ENCODE measurements around the gene ATP5F1E. TPM values are rescaled to one million over a fixed set of nuclear protein-coding genes. Genes with fewer than 3 reads are reported as not detected.

ATP5F1E gene
- total and polyA plus RNA-seq, 10 of the 15 experiments (the other 5 are each of a cell fraction or from before 2014, with no cell fraction given), result 49.0 to 407 (median 117) TPM

- ChIA-PET SMC1A (ENCODE audit: uncharacterized antibody, unreplicated experiment) (no interaction called here), RAD21 (ENCODE audit: unreplicated experiment) (interaction anchor here (0.8 kb wide), 1 partner anchor 9 kb away, joined by 5 read pairs; no protein-coding TSS in a partner anchor), POLR2A (interaction anchor here (1.9 kb wide), 1 partner anchor 8 kb away, joined by 11 read pairs; no protein-coding TSS in a partner anchor), CTCF (interaction anchor here (1.6 kb wide), 1 partner anchor 121 kb away, joined by 4 read pairs; no protein-coding TSS in a partner anchor)
- no peak overlapping the region for H3K4me2 ChIP-seq (ENCODE audit: control insufficient read depth, insufficient read depth)
- ATAC-seq (no peak), FAIRE-seq (no peak), DNase-seq (ENCODE audit: low read depth, low spot score) (no peak)
- peaks cover 14% of the 10 kb centered on the region for H3K4me1 ChIP-seq (ENCODE audit: control insufficient read depth, insufficient read depth, low read length)
- intact Hi-C loops (cut with micrococcal nuclease; ENCODE audit: unreplicated experiment) (no loop called here), in situ Hi-C loops (cut with MboI) (no loop called here)
- H4K20me1 ChIP-seq (ENCODE audit: control insufficient read depth, insufficient read depth), result no peaks in the 10 kb centered on the region; the same call in 1 of the 2 replicates
- BruUV-seq (replicated peaks), result no TSS peak
- H3K36me3 ChIP-seq (ENCODE audit: control insufficient read depth in 2 of 2, insufficient read depth in 2 of 2, low read length in 1 of 2), result peaks cover 50 to 66% of the 10 kb centered on the region in 2 experiments
- H3K9ac ChIP-seq (ENCODE audit: control insufficient read depth, insufficient read depth, low read length), result no peak overlapping the region
- no peak overlapping the region for H3K27ac ChIP-seq (ENCODE audit: control insufficient read depth, insufficient read depth)
- H3K9me3 ChIP-seq (replicated peaks; ENCODE audit: control insufficient read depth, insufficient read depth, low read length), result no peaks in the 10 kb centered on the region
- TF ChIP-seq, protein P1, sequence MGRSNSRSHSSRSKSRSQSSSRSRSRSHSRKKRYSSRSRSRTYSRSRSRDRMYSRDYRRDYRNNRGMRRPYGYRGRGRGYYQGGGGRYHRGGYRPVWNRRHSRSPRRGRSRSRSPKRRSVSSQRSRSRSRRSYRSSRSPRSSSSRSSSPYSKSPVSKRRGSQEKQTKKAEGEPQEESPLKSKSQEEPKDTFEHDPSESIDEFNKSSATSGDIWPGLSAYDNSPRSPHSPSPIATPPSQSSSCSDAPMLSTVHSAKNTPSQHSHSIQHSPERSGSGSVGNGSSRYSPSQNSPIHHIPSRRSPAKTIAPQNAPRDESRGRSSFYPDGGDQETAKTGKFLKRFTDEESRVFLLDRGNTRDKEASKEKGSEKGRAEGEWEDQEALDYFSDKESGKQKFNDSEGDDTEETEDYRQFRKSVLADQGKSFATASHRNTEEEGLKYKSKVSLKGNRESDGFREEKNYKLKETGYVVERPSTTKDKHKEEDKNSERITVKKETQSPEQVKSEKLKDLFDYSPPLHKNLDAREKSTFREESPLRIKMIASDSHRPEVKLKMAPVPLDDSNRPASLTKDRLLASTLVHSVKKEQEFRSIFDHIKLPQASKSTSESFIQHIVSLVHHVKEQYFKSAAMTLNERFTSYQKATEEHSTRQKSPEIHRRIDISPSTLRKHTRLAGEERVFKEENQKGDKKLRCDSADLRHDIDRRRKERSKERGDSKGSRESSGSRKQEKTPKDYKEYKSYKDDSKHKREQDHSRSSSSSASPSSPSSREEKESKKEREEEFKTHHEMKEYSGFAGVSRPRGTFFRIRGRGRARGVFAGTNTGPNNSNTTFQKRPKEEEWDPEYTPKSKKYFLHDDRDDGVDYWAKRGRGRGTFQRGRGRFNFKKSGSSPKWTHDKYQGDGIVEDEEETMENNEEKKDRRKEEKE (IDR thresholded peaks at IDR 0.05), result no peak
- TF ChIP-seq ASH2L (IDR thresholded peaks at IDR 0.05; ENCODE audit: borderline replicate concordance, low read depth), result no peak
- TF ChIP-seq WRNIP1 (IDR thresholded peaks at IDR 0.05; ENCODE audit: borderline replicate concordance, low read depth, low read length), result no peak
- TF ChIP-seq POLR2AphosphoS5 (IDR thresholded peaks at IDR 0.05; ENCODE audit: low read length), result no peak
- no peak for TF ChIP-seq ZNF622 (IDR thresholded peaks at IDR 0.05)
- no peak for TF ChIP-seq SMAD5 (IDR thresholded peaks at IDR 0.05; ENCODE audit: low read depth)
- TF ChIP-seq SREBF2 (IDR thresholded peaks at IDR 0.05; ENCODE audit: low read length), result no peak
- no peak for TF ChIP-seq STAT3 (IDR thresholded peaks at IDR 0.05; ENCODE audit: low read depth, low read length)
- TF ChIP-seq PKNOX1 (IDR thresholded peaks at IDR 0.05), result no peak
- 62% methylated on average over 9 of the region's 9 CpGs for WGBS (ENCODE audit: insufficient coverage, insufficient replicate concordance, low lambda C conversion rate, missing lambda C conversion rate)
- H3K79me2 ChIP-seq (ENCODE audit: control insufficient read depth, insufficient read depth, low read length), result no peaks in the 10 kb centered on the region
- H3K27me3 ChIP-seq (replicated peaks in 1 of 2; ENCODE audit: control insufficient read depth in 2 of 2, insufficient read depth in 2 of 2, low read length in 1 of 2), result no peaks in the 10 kb centered on the region
- H2AFZ ChIP-seq (ENCODE audit: control insufficient read depth, low read depth, low read length), result no peak overlapping the region
- no peak overlapping the region for H3K4me3 ChIP-seq
Measured at GRCh38 chr20:58991715-58992114, 40.4 kb downstream of the ATP5F1E start.

All from GM12878 (cell line).